ENCODE results near the gene SPATA31D1.
"Not testable (repeated sequence)": the region's sequence is repeated elsewhere in the genome, so short reads cannot be mapped to it uniquely, and the experiment has no call there.

Gene SPATA31D1

GRCh38 chr9:81988472-81988871 is at the start of gene SPATA31D1:
TSS of gene SPATA31D1 (plus strand) at chr9:81988772. CDS start at chr9:81988819, 47 bp downstream.
- not testable (repeated sequence) for DNase-seq (ENCODE audit: extremely low read depth in 1 of 2, low read depth in 1 of 2)

DNA sequence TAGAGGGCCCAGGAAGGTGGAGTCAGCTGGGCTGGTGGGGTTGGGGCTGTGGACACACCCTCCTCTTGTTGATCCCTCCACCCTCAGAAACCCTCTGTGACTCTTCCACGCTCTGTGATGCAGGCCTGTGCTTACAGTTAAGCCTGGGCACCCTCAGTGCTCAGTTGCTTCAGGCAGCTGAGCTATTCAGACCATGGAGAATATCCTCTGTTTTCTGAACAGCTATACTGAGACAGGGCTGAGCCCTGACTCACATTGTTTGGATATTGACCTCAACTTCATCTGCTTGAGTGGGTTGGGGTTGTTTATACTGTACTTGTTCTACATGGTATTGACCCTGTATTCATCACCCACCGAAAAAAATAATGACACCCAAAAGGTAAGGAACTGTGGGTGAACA is 45.2 kb upstream of the SPATA31D1 start, which contains the start of gene SPATA31D3:
TSS of gene SPATA31D3 (plus strand) at position 108 of the 400 bp plus-strand sequence. CDS start at position 194, 86 bp downstream.
- not testable (repeated sequence) for DNase-seq (ENCODE audit: extremely low read depth in 1 of 2, low read depth in 1 of 2)

GRCh38 chr9:81948650-81949049 is 39.9 kb upstream of the SPATA31D1 start:
- not testable (repeated sequence) for DNase-seq (ENCODE audit: extremely low read depth in 1 of 2, low read depth in 1 of 2)

DNA sequence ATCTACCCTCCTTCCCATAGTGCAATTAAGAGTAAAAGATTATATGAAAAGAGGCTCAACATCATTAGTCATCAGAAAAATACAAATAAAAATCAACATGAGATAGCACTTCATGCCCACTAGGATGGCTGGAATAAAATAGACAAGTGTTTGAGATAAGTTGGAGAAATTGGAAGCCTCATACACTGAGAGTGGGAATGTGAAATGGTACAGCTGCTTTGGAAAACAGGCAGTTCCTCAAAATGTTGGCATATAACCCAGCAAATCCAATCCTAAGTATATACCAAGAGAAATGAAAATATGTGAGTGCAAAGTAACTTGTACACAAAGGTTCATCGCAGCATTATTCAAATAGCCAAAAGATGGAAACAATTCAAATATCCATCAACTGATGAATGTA is 35.5 kb upstream of the SPATA31D1 start:
- DNase-seq (ENCODE audit: extremely low read depth in 1 of 2, low read depth in 1 of 2) = no peak

- DNase-seq (ENCODE audit: extremely low read depth in 1 of 2, low read depth in 1 of 2) = no peak
These were observed 32.9 kb upstream of the SPATA31D1 start for GRCh38 chr9:81955625-81956024.

DNA sequence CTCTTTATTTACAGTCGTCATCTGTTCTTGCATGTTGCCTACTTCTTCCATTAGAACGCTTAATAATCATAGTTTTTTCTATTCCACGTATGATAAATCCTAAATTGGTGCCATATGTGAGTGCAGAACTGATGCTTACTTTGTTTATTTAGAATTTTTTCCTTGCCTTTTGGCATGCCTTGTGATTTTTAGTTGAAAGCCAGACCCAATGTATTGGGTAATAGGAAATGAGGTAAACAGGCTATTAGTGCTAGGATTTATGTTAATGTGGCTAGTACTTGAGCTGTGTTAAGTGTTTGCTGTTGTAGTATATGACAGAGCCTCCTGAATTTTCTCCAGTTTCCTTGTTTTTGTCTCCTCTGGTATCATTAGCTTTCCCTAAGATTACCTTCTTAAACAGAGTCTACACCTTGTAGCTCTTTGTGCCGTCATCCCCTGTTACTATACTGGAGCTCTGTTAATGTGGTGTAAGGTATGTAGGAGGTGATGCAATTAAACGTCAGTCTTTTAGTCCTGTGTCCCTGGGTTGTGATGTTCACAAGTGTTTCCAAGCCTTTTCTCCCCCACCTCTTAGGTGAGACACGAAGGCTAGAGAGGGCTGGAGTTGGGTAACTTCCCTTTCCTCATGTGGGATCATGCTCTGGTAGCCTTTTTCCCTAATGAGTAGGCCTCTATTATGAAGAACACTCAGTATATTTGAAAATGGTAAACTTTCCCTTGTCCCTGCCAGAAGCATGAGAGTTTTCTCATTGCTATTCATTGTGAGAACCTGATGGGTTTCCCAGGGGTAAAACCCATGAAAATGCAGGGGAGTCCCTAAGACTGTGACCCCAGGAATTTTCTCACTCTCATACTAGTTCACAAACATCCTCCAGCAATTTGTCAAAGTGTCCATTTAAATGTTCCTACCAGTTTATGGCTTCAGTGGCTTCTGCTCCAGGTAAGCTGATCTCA is 24.1 kb upstream of the SPATA31D1 start:
- DNase-seq (ENCODE audit: extremely low read depth in 1 of 2, low read depth in 1 of 2) = no peak

DNA sequence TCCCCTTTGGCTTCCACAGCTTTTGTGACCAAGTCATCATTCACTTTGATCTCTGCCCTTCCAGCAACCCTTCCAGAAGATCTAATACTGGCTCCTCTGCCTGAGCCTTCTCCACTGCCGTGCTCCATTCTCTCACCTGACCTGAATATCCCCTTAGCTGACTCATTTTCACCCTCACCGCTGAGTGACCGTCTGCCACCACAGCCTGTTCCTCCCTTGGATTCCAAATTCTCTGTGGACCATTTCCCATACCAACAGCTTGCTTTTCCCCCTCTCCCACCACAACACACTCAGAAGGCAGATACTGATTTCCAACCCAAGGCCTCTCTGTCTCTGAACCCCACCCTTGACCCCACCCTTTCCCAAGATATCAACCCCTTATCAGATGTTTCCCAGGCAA is 20.5 kb upstream of the SPATA31D1 start:
- DNase-seq (ENCODE audit: extremely low read depth in 1 of 2, low read depth in 1 of 2) = no peak

DNA sequence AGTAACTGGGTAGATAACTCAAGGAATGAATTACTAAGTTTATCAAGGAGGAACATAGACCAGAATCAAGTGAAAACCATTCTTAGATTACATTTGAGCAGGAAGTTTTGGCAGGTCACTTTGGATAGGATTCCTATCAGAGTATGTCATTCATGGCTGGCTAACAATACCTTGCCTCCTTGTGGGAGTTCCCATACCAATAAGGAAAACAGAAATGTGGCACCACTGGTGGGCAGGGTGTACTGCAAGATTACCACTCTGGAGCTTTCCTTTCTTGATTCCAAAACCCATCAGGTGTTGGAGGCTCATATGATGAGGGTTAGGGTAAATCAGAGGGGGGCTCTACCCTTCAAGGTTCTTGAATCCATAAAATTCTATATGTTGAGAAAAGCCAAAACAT is 18.6 kb upstream of the SPATA31D1 start:
- DNase-seq (ENCODE audit: extremely low read depth in 1 of 2, low read depth in 1 of 2) = no peak

GRCh38 chr9:81971727-81972126 is 16.8 kb upstream of the SPATA31D1 start:
- DNase-seq (ENCODE audit: extremely low read depth in 1 of 2, low read depth in 1 of 2) = no peak

GRCh38 chr9:81974764-81975163 is 13.8 kb upstream of the SPATA31D1 start:
- no peak for DNase-seq (ENCODE audit: extremely low read depth in 1 of 2, low read depth in 1 of 2)

DNA sequence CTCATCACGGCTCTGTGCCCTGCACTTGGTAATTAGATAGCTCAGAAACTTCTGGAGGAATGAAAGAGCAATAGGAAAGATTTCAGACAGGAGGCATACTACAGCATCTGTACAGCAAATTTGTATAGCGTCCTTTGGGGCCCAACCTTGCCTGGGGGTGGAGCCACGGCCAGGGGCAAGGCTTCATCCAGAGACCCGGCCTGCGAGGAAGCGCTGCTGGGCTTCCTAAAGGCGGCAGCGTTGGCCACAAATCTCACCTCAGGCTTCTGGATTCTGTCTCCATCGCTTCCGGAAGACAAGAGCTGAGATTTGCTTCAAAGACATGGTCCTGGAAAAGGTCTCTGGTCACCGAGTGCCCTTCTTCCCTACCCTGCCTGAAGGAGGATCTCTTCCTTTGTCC is 12.2 kb upstream of the SPATA31D1 start:
- no peak for DNase-seq (ENCODE audit: extremely low read depth in 1 of 2, low read depth in 1 of 2)

DNA sequence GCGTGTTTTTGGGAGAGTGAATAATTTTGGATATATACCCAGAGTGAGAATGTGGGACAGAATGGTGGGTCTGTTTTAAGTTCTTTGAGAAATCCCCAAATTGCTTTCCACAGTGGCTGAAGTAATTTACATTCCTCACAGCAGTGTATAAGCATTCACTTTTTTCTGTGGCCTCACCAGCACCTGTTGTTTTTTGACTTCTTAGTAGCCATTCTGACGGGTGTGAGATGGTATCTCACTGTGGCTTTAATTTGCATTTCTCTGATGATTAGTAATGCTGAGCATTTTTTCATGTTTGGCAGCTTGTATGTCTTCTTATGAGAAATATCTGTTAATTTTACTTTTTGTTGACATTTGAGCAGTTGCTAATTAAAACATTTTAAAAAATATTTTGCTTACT is 9.4 kb upstream of the SPATA31D1 start:
- DNase-seq (ENCODE audit: extremely low read depth in 1 of 2, low read depth in 1 of 2) = no peak

DNA sequence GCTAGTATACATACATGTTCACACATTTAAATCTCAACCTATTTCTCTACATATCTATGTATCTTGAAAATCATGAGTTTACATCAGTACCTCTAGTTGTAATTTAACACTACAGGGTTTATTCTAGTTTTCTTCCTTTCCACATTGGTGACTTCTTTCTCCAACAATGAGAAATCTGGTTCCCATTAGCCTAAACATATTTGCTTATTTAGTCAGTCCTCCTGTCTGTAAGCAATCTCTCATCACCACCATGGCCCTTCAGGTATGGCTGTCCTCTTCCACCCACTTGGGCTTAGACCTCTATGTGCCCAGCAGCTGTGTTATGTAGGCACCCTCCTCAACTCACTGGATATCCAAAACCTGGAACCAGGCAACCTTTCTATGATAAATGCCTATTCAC is 8.0 kb upstream of the SPATA31D1 start:
- DNase-seq (ENCODE audit: extremely low read depth in 1 of 2, low read depth in 1 of 2) = no peak

GRCh38 chr9:81981883-81982282 is 6.7 kb upstream of the SPATA31D1 start:
- DNase-seq (ENCODE audit: extremely low read depth in 1 of 2, low read depth in 1 of 2) = no peak

DNA sequence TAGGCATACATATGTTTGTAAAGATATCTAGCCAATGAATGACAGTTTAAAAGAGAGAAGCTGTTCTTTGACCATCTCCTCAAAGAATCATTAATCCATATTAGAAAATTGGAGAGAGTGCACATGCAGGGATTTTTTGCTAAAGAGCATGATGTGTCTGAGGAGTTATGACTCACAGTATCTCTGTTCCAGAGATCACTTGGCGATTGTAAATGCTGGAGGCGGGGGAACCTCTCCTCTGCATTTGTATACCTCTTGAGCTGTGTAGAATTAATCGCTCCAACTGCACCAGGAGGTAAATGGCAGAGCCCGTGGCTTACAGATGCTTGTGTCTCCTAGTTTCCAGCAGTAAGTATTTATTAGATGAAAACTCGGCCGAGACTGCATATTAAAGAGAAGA is 3.6 kb upstream of the SPATA31D1 start:
- DNase-seq (ENCODE audit: extremely low read depth in 1 of 2, low read depth in 1 of 2) = no peak

DNA sequence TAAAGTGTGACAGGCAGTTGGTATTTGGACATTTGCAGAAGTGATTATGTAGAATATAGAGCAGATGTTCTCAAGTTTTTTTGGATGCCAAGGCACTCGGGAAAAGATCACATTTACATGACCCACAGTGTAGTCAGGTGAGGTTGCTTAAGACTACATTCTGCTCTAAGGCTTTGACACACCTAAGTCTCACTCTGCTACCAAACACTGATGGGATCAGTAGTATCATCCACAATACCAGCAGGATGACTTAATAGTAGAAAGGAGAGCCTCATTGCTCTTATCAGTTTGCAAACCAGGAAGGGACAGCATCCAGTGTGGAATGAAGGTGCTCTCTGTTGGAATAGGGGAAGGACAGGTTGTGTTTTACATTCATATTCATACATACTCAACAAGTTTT is 2.5 kb upstream of the SPATA31D1 start:
- DNase-seq (ENCODE audit: extremely low read depth in 1 of 2, low read depth in 1 of 2) = no peak

- no peak for DNase-seq (ENCODE audit: extremely low read depth in 1 of 2, low read depth in 1 of 2)
These were observed 1.1 kb downstream of the SPATA31D1 start for GRCh38 chr9:81989700-81990099.

GRCh38 chr9:81993656-81994055 is 5.1 kb downstream of the SPATA31D1 start:
- no peak for DNase-seq (ENCODE audit: extremely low read depth in 1 of 2, low read depth in 1 of 2)

DNA sequence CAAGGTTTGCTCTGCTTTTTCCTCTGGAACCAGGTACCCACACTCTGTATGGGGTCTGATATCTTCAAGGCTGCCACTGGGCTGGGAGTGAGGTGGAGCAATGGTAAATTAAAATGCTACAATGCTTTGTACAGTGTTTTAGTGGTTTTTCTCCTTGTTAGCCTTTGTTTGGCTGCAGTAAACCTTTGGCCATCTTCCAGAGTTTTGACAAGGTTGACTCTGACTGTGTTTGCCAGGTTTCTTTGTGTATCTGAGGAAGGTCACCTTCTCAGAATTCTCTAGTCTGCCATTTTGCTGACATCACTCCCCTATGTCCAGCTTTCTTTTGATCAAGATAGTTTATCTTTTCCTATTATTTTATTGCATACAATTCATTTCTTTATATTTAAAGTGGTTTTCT is 11.2 kb downstream of the SPATA31D1 start:
- no peak for DNase-seq (ENCODE audit: extremely low read depth in 1 of 2, low read depth in 1 of 2)

GRCh38 chr9:82010711-82011110 is 22.1 kb downstream of the SPATA31D1 start:
- no peak for DNase-seq (ENCODE audit: extremely low read depth in 1 of 2, low read depth in 1 of 2)

- no peak for DNase-seq (ENCODE audit: extremely low read depth in 1 of 2, low read depth in 1 of 2)
These were observed 22.6 kb downstream of the SPATA31D1 start for GRCh38 chr9:82011133-82011532.

- DNase-seq (ENCODE audit: extremely low read depth in 1 of 2, low read depth in 1 of 2) = no peak
These were observed 23.7 kb downstream of the SPATA31D1 start for GRCh38 chr9:82012276-82012675.
